ENCODE measurements around the gene KCTD6.

Gene KCTD6

DNA sequence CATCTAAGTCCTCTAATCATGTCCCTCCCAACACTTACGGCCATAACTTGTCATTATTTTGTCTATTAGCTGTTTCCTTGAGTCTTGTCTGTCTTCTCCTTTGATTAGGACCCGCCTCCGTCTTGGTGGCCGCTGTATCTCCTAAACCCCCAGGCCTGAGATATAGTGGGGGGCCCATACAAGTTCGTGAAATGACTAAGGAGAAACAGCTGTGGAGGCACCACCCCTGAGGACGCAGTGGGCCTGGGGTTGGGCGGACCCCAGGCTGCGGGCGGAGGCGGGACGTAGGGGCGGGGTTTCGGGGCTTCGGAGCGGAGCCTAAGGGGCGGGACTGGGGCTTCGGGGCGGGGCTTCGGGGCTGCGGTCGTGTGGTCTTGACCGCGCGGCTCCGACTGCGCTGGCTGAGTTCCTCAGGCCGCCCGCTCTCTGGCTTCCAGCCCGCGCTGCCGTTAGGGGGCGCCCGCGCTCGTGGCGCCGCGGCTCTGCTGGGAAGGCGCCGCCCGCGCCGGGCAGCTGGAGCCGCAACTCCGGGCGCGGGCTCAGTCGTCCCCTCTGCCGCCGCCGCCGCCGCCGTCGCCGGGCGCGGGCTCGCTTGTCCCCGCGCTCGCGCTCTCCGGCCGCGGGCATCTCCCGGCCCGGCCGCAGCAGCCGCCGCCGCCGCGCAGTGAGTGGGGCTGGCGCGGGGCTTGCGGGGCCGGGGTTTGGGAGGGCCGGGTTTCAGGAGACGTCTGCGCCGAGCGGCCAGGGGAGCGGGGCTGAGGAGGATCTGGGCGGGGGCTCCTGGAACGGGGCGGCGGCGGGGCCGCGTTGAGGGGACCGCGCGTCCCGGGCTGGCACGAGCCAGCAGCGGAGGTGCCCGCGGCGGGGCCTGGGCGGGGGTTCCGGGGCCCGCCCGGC, at the start of gene KCTD6:
TSS of gene KCTD6 (plus strand) at position 591 of the 897 bp plus-strand sequence. CDS start 6,660 bp downstream, outside the sequence.
- H3K36me3 Mint-ChIP-seq, result peaks cover 3% of the 10 kb centered on the region
- DNase-seq, result peak; percentile 87
- H3K4me1 Mint-ChIP-seq, result peaks cover 30% of the 10 kb centered on the region
- peak within 1 kb of the TSS; percentile 73 for H3K27ac Mint-ChIP-seq
- peaks cover 44% of the 10 kb centered on the region for H3K27me3 Mint-ChIP-seq
- H3K4me3 Mint-ChIP-seq, result peak within 1 kb of the TSS; percentile 82
- CTCF ChIA-PET, result interaction anchor here (0.6 to 5.5 kb wide), 14 partner anchors 8 to 254 kb away, joined by 3 to 36 read pairs (median 4); partner anchors contain the start of genes ABHD6, HTD2, PDHB and RPP14
- H3K9me3 Mint-ChIP-seq, result no peaks in the 10 kb centered on the region

- Mint-ChIP-seq H3K27ac (no peak overlapping the region), H3K4me3 (no peak overlapping the region), H3K4me1 (no peaks in the 10 kb centered on the region), H3K9me3 (peaks cover 16% of the 10 kb centered on the region), H3K36me3 (peaks cover 4% of the 10 kb centered on the region), H3K27me3 (peaks cover 4% of the 10 kb centered on the region)
- CTCF ChIA-PET, result interaction anchor here (1.5 kb wide), 1 partner anchor 12 kb away, joined by 3 read pairs; no protein-coding TSS in a partner anchor
- DNase-seq, result no peak
Measured at GRCh38 chr3:58452176-58452575, 39.7 kb upstream of the KCTD6 start.

DNA sequence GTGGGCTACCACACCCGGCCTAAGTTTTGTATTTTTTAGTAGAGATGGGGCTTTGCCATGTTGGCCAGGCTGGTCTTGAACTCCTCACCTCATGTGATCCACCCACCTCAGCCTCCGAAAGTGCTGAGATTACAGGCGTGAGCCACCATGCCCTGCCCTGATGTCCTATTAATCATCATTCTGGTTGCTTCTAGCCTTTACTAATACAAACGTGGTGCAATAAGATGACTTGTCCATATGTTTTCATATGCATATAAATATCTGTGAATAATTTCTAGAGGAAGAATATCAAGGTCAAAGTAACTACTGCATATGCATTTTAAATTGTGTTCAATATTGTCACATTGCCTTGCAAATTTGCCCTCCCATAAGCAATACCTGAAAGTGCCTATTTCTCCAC, 32.7 kb upstream of the KCTD6 start:
- peaks cover 8% of the 10 kb centered on the region for H3K4me1 Mint-ChIP-seq
- no peak overlapping the region for H3K4me3 Mint-ChIP-seq
- H3K27ac Mint-ChIP-seq, result no peak overlapping the region
- H3K9me3 Mint-ChIP-seq, result peaks cover 10% of the 10 kb centered on the region
- CTCF ChIA-PET, result no interaction called here
- DNase-seq, result no peak
- H3K27me3 Mint-ChIP-seq, result no peaks in the 10 kb centered on the region
- peaks cover 4% of the 10 kb centered on the region for H3K36me3 Mint-ChIP-seq

GRCh38 chr3:58462829-58463180, 29.1 kb upstream of the KCTD6 start:
- H3K27ac Mint-ChIP-seq, result no peak overlapping the region
- CTCF ChIA-PET, result no interaction called here
- DNase-seq, result no peak
- H3K36me3 Mint-ChIP-seq, result no peaks in the 10 kb centered on the region
- no peak overlapping the region for H3K4me3 Mint-ChIP-seq
- peaks cover 8% of the 10 kb centered on the region for H3K4me1 Mint-ChIP-seq
- no peaks in the 10 kb centered on the region for H3K27me3 Mint-ChIP-seq
- no peaks in the 10 kb centered on the region for H3K9me3 Mint-ChIP-seq

- H3K9me3 Mint-ChIP-seq, result no peaks in the 10 kb centered on the region
- CTCF ChIA-PET, result interaction anchor here (0.7 to 1.3 kb wide), 15 partner anchors 9 to 143 kb away, joined by 3 to 10 read pairs (median 4); partner anchors contain the start of gene KCTD6
- no peaks in the 10 kb centered on the region for H3K36me3 Mint-ChIP-seq
- no peaks in the 10 kb centered on the region for H3K27me3 Mint-ChIP-seq
- H3K4me1 Mint-ChIP-seq, result peaks cover 8% of the 10 kb centered on the region
- H3K27ac Mint-ChIP-seq, result no peak overlapping the region
- no peak overlapping the region for H3K4me3 Mint-ChIP-seq
- peak; percentile 74 for DNase-seq
Measured at GRCh38 chr3:58463181-58463941, 28.5 kb upstream of the KCTD6 start.

DNA sequence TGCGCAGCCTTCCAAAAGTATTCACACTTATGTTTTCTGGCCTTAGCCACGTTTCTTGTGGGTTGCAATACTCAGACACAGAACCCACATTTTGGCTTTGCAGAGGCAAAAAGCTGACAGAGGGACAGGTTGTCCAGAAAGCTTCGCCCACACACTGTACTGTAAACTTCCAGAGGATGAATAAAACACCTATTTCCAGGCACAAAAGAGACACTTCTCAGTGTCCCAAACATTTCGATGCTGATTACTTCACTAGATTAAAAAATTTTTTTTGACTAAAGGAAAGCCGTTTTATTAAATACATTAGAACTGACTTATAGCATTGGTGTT, 28.0 kb upstream of the KCTD6 start:
- CTCF ChIA-PET, result interaction anchor here (0.7 to 1.3 kb wide), 15 partner anchors 9 to 143 kb away, joined by 3 to 10 read pairs (median 4); partner anchors contain the start of gene KCTD6
- Mint-ChIP-seq H3K27ac (no peak overlapping the region), H3K36me3 (no peaks in the 10 kb centered on the region), H3K4me3 (no peak overlapping the region), H3K9me3 (no peaks in the 10 kb centered on the region), H3K27me3 (no peaks in the 10 kb centered on the region), H3K4me1 (peaks cover 8% of the 10 kb centered on the region)
- DNase-seq, result no peak

- Mint-ChIP-seq H3K4me1 (peaks cover 10% of the 10 kb centered on the region), H3K9me3 (no peaks in the 10 kb centered on the region), H3K4me3 (no peak overlapping the region), H3K27ac (no peak overlapping the region), H3K27me3 (no peaks in the 10 kb centered on the region), H3K36me3 (no peaks in the 10 kb centered on the region)
- no peak for DNase-seq
- CTCF ChIA-PET, result interaction anchor here (1.2 kb wide), 1 partner anchor 178 kb away, joined by 3 read pairs; no protein-coding TSS in a partner anchor
Measured at GRCh38 chr3:58464866-58465265, 27.0 kb upstream of the KCTD6 start.

- Mint-ChIP-seq H3K9me3 (no peaks in the 10 kb centered on the region), H3K4me1 (peaks cover 31% of the 10 kb centered on the region), H3K27ac (no peak overlapping the region), H3K4me3 (no peak overlapping the region), H3K36me3 (no peaks in the 10 kb centered on the region), H3K27me3 (no peaks in the 10 kb centered on the region)
- DNase-seq, result no peak
- CTCF ChIA-PET, result interaction anchor here (1.1 kb wide), 1 partner anchor 161 kb away, joined by 3 read pairs; the partner anchor contains the start of genes HTD2 and RPP14
Measured at GRCh38 chr3:58466899-58467563, 24.9 kb upstream of the KCTD6 start.

GRCh38 chr3:58469096-58469495, 22.8 kb upstream of the KCTD6 start:
- CTCF ChIA-PET, result interaction anchor here (0.6 kb wide), 1 partner anchor 153 kb away, joined by 3 read pairs; no protein-coding TSS in a partner anchor
- no peaks in the 10 kb centered on the region for H3K36me3 Mint-ChIP-seq
- no peak overlapping the region for H3K27ac Mint-ChIP-seq
- H3K4me3 Mint-ChIP-seq, result no peak overlapping the region
- H3K9me3 Mint-ChIP-seq, result no peaks in the 10 kb centered on the region
- no peak for DNase-seq
- H3K27me3 Mint-ChIP-seq, result no peaks in the 10 kb centered on the region
- H3K4me1 Mint-ChIP-seq, result peaks cover 39% of the 10 kb centered on the region

DNA sequence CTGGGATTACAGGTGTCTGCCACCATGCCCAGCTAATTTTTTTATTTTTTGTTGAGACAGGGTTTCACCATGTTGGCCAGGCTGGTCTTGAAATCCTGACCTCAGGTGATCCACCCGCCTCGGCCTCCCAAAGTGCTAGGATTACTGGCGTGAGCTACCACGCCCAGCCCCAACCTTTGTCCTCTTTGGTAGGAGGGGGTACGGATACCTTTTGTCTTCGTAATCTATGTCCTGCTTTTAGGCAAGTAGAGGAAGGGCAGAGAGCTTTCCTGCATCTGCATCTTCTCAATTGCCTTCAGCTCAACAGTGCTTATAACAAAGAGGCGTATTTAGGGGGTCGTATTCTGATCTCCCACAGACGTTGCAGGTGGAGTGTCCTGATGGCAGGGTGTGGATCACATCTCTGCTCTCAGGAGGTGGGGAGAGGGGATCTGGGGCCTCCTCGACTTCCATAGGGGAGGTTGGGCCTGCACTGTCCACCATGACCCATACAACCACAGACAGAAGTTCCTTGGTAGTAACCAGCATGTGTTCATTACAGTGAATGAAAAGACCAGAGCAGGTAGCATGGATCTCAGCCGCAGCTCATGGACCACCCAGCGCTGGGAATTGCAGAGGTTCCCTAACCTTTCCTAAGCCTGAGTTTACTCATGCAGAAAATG, 21.4 kb upstream of the KCTD6 start:
- CTCF ChIA-PET, result interaction anchor here (0.8 to 4.1 kb wide), 2 partner anchors 22 to 140 kb away, joined by 3 to 32 read pairs; partner anchors contain the start of gene KCTD6

GRCh38 chr3:58471025-58471887, 20.6 kb upstream of the KCTD6 start:
- Mint-ChIP-seq H3K4me1 (peaks cover 52% of the 10 kb centered on the region), H3K27me3 (no peaks in the 10 kb centered on the region), H3K4me3 (no peak overlapping the region), H3K27ac (peak overlapping the region; percentile 93), H3K36me3 (no peaks in the 10 kb centered on the region), H3K9me3 (no peaks in the 10 kb centered on the region)
- CTCF ChIA-PET, result interaction anchor here (4.1 kb wide), 1 partner anchor 22 kb away, joined by 32 read pairs; the partner anchor contains the start of gene KCTD6
- peak; percentile 61 for DNase-seq

More for the DNA sequence above, 21.4 kb upstream of the KCTD6 start:
- Mint-ChIP-seq H3K9me3 (no peaks in the 10 kb centered on the region), H3K36me3 (no peaks in the 10 kb centered on the region), H3K4me1 (peaks cover 52% of the 10 kb centered on the region), H3K27ac (peak overlapping the region; percentile 93), H3K4me3 (no peak overlapping the region), H3K27me3 (no peaks in the 10 kb centered on the region)
- no peak for DNase-seq

- Mint-ChIP-seq H3K4me3 (no peak overlapping the region), H3K27me3 (no peaks in the 10 kb centered on the region), H3K36me3 (no peaks in the 10 kb centered on the region), H3K9me3 (no peaks in the 10 kb centered on the region), H3K4me1 (peaks cover 52% of the 10 kb centered on the region), H3K27ac (no peak overlapping the region)
- no peak for DNase-seq
- CTCF ChIA-PET, result interaction anchor here (0.8 to 4.1 kb wide), 5 partner anchors 10 to 139 kb away, joined by 3 to 32 read pairs (median 5); partner anchors contain the start of gene KCTD6
Measured at GRCh38 chr3:58473275-58473674, 18.6 kb upstream of the KCTD6 start.

Measured in activated naive CD4-positive, alpha-beta T cell treated with anti-CD3 and anti-CD28 coated beads, Interleukin-2, amount 10 ng/mL, durations not matched to agents 7 days and 5 days (primary cell).